OCI-LY1 (cell line): Measurements from ENCODE around the gene SCNM1.

Source experiments
- H2AFZ ChIP-seq: fragments of 200-600 bp; sonication (generic), shearing (Covaris generic); 2 replicates; pipeline ENCODE4 v1.6.0; 2014; ENCODE audit warnings: antibody characterized with exemption, mild to moderate bottlenecking, low read length
- H3F3A ChIP-seq: fragments of 200-600 bp; sonication (generic), shearing (Covaris generic); 2 replicates; pipeline ENCODE4 v1.6.0; 2014; ENCODE audit warnings: mild to moderate bottlenecking, antibody characterized with exemption, low read length, moderate library complexity; ENCODE audit not compliant: insufficient read depth
- H3K27ac ChIP-seq: fragments of 200-600 bp; sonication (generic); 2 replicates; pipeline ENCODE4 v1.5.1; 2014; ENCODE audit warnings: low read length, mixed run types, mild to moderate bottlenecking, low read depth; ENCODE audit not compliant: poor library complexity, severe bottlenecking
- H3K27me3 ChIP-seq: fragments of 200-600 bp; sonication (generic); 2 replicates; pipeline ENCODE4 v1.6.0; 2014; ENCODE audit warnings: antibody characterized with exemption, mild to moderate bottlenecking, low read length, moderate library complexity; ENCODE audit not compliant: insufficient read depth
- H3K36me3 ChIP-seq: fragments of 200-600 bp; sonication (generic); 2 replicates; pipeline ENCODE4 v1.6.1; 2014; ENCODE audit warnings: mild to moderate bottlenecking, antibody characterized with exemption, low read length, moderate library complexity, mixed read lengths; ENCODE audit not compliant: insufficient read depth
- H3K4me1 ChIP-seq: fragments of 200-600 bp; sonication (generic); 2 replicates; pipeline ENCODE4 v1.5.1; 2014; ENCODE audit warnings: mild to moderate bottlenecking, low read length, moderate library complexity; ENCODE audit not compliant: insufficient read depth, severe bottlenecking
- H3K4me2 ChIP-seq: fragments of 200-600 bp; sonication (generic), shearing (Covaris generic); 2 replicates; pipeline ENCODE4 v1.6.1; 2014; ENCODE audit warnings: low read length
- H3K4me3 ChIP-seq: fragments of 200-600 bp; sonication (generic); 2 replicates; pipeline ENCODE4 v1.5.1; 2014; ENCODE audit warnings: low read length, low read depth, mild to moderate bottlenecking, mixed read lengths; ENCODE audit not compliant: poor library complexity, severe bottlenecking
- H3K79me2 ChIP-seq: fragments of 200-600 bp; shearing (Covaris generic); 2 replicates; pipeline ENCODE4 v1.6.1; 2016; ENCODE audit warnings: mixed run types, low read length, mixed read lengths; ENCODE audit not compliant: insufficient read depth
- H3K9ac ChIP-seq: fragments of 200-600 bp; sonication (generic), shearing (Covaris generic); 2 replicates; pipeline ENCODE4 v1.6.1; 2014; ENCODE audit warnings: mild to moderate bottlenecking, low read length, mixed read lengths
- H3K9me2 ChIP-seq: fragments of 200-600 bp; sonication (generic), shearing (Covaris generic); 2 replicates; pipeline ENCODE4 v1.6.1; 2014; ENCODE audit warnings: low read depth, mild to moderate bottlenecking, low read length, mixed read lengths
- H3K9me3 ChIP-seq: fragments of 200-600 bp; shearing (Covaris generic); 2 replicates; pipeline ENCODE4 v1.6.1; 2014; ENCODE audit warnings: low read length, mixed read lengths
- H4K20me1 ChIP-seq: fragments of 200-600 bp; sonication (generic), shearing (Covaris generic); 2 replicates; pipeline ENCODE4 v1.6.0; 2016; ENCODE audit warnings: mild to moderate bottlenecking, low read length; ENCODE audit not compliant: insufficient read depth
- CTCF ChIP-seq: fragments of 200-600 bp; sonication (generic), shearing (Covaris generic); IDR thresholded peaks from 2 replicates; pipeline ENCODE4 v1.5.1; 2017; ENCODE audit warnings: mild to moderate bottlenecking, antibody characterized with exemption, low read length, moderate library complexity, mixed read lengths
- EZH2 ChIP-seq: fragments of 200-600 bp; sonication (generic), shearing (Covaris generic); IDR thresholded peaks from 2 replicates; pipeline ENCODE4 v1.8.0; 2017; ENCODE audit warnings: borderline replicate concordance, mixed run types, mild to moderate bottlenecking, antibody characterized with exemption, low read length, moderate library complexity, mixed read lengths

SCNM1 gene

GRCh38 chr1:151166505-151166956 lies 587 bp downstream of the SCNM1 start:
- Histone ChIP-seq H3K36me3 (peaks cover 25% of the 10 kb centered on the region; the same call in 1 of the 2 replicates), H3K9ac (peak overlapping the region; percentile 82), H3K9me2 (no peaks in the 10 kb centered on the region), H4K20me1 (no peaks in the 10 kb centered on the region), H3F3A (no peaks in the 10 kb centered on the region), H3K4me2 (peak overlapping the region; percentile 80), H3K27ac (peak overlapping the region; percentile 10), H3K9me3 (no peaks in the 10 kb centered on the region), H3K4me3 (peak overlapping the region; percentile 76), H3K4me1 (peaks cover 27% of the 10 kb centered on the region), H3K27me3 (no peaks in the 10 kb centered on the region), H3K79me2 (no peaks in the 10 kb centered on the region; the same call in 1 of the 2 replicates), H2AFZ (no peak overlapping the region)
- TF ChIP-seq CTCF = no peak
- TF ChIP-seq EZH2 = no peak

GRCh38 chr1:151167116-151167515 lies 1.2 kb downstream of the SCNM1 start:
- Histone ChIP-seq H2AFZ (no peak overlapping the region), H3K4me3 (peak overlapping the region; percentile 76), H3K27ac (no peak overlapping the region), H3K9ac (peak overlapping the region; percentile 82), H3K4me1 (peaks cover 27% of the 10 kb centered on the region), H4K20me1 (no peaks in the 10 kb centered on the region), H3K27me3 (no peaks in the 10 kb centered on the region), H3K9me2 (no peaks in the 10 kb centered on the region), H3K79me2 (no peaks in the 10 kb centered on the region; the same call in 1 of the 2 replicates), H3K36me3 (peaks cover 25% of the 10 kb centered on the region; the same call in 1 of the 2 replicates), H3F3A (no peaks in the 10 kb centered on the region), H3K9me3 (no peaks in the 10 kb centered on the region), H3K4me2 (peak overlapping the region; percentile 80)
- TF ChIP-seq CTCF (no peak), EZH2 (no peak)

- H3K36me3 ChIP-seq = peaks cover 46% of the 10 kb centered on the region; the same call in 1 of the 2 replicates
- no peaks in the 10 kb centered on the region for H3K27me3 ChIP-seq
- no peaks in the 10 kb centered on the region for H3K9me2 ChIP-seq
- no peak for TF ChIP-seq EZH2
- TF ChIP-seq CTCF = no peak
- no peak overlapping the region for H2AFZ ChIP-seq
- H3K79me2 ChIP-seq = no peaks in the 10 kb centered on the region; the same call in 1 of the 2 replicates
- peaks cover 10% of the 10 kb centered on the region for H3K4me1 ChIP-seq
- no peak overlapping the region for H3K9ac ChIP-seq
- no peaks in the 10 kb centered on the region for H3K9me3 ChIP-seq
- no peak overlapping the region for H3K27ac ChIP-seq
- H4K20me1 ChIP-seq = no peaks in the 10 kb centered on the region
- no peaks in the 10 kb centered on the region for H3F3A ChIP-seq
- H3K4me2 ChIP-seq = no peak overlapping the region
- H3K4me3 ChIP-seq = no peak overlapping the region
Measured at GRCh38 chr1:151171190-151171589, 5.2 kb downstream of the SCNM1 start.
